K562 (cell line): Measurements from ENCODE around the gene LETM1.

Experiments
- BRF1 ChIP-seq: IDR thresholded peaks from 3 replicates; pipeline ENCODE4 v1.6.1; 2011; ENCODE audit warnings: borderline replicate concordance, mild to moderate bottlenecking; ENCODE audit not compliant: insufficient read length; ENCODE audit errors: extremely low read depth
- EZH2 ChIP-seq: IDR thresholded peaks from 2 replicates; pipeline ENCODE4 v1.6.1; 2012; ENCODE audit warnings: low read depth, mild to moderate bottlenecking, inconsistent platforms, low read length, borderline replicate concordance
- FOXA1 ChIP-seq: fragments of 450-650 bp; IDR thresholded peaks from 2 replicates; pipeline ENCODE4 v1.6.1; 2016; ENCODE audit warnings: mild to moderate bottlenecking, borderline replicate concordance
- GTF2F1 ChIP-seq: IDR thresholded peaks from 2 replicates; pipeline ENCODE4 v1.6.1; 2011; ENCODE audit warnings: low read depth, low read length, improper control_type of control experiment
- KLF13 ChIP-seq: fragments of 450-650 bp; IDR thresholded peaks from 2 replicates; pipeline ENCODE4 v1.6.1; 2016; ENCODE audit warnings: missing genetic modification characterization, low read depth, mild to moderate bottlenecking, missing compliant biosample characterization, moderate library complexity, borderline replicate concordance
- MAFF ChIP-seq: IDR thresholded peaks from 2 replicates; pipeline ENCODE4 v1.6.1; 2012; ENCODE audit warnings: low read length, improper control_type of control experiment
- POLR2A ChIP-seq: fragments of 450-650 bp; conservative IDR thresholded peaks from 2 replicates; pipeline ENCODE4 v1.6.1; 2016
- POLR2AphosphoS2 ChIP-seq: IDR thresholded peaks from 2 replicates; pipeline ENCODE4 v1.6.1; 2012; ENCODE audit warnings: low read length, improper control_type of control experiment
- SETDB1 ChIP-seq: IDR thresholded peaks from one replicate; pipeline ENCODE4 v1.6.1; 2012; ENCODE audit warnings: low read length, control low read depth, inconsistent platforms
- SMARCC2 ChIP-seq: fragments of 450-650 bp; IDR thresholded peaks from 2 replicates; pipeline ENCODE4 v1.6.1; 2017; ENCODE audit warnings: antibody characterized with exemption, moderate library complexity, mild to moderate bottlenecking, low read depth
- SMC3 ChIP-seq: conservative IDR thresholded peaks from 2 replicates; pipeline ENCODE4 v1.6.1; 2011; ENCODE audit warnings: low read depth, low read length, improper control_type of control experiment; ENCODE audit not compliant: insufficient read depth
- TF ChIP-seq, protein P1 (sequence below), 3 experiments: IDR thresholded peaks in 2 of 3; conservative IDR thresholded peaks in 1 of 3; 2 replicates each; pipeline ENCODE4 v1.5.1; 2011 to 2012; ENCODE audit warnings: low read length in 3 of 3, mild to moderate bottlenecking in 3 of 3, control low read depth in 2 of 3, improper control_type of control experiment in 1 of 3, inconsistent platforms in 1 of 3, low read depth in 1 of 3, mixed read lengths in 1 of 3, moderate library complexity in 1 of 3; ENCODE audit not compliant: insufficient read depth in 2 of 3

DNA sequence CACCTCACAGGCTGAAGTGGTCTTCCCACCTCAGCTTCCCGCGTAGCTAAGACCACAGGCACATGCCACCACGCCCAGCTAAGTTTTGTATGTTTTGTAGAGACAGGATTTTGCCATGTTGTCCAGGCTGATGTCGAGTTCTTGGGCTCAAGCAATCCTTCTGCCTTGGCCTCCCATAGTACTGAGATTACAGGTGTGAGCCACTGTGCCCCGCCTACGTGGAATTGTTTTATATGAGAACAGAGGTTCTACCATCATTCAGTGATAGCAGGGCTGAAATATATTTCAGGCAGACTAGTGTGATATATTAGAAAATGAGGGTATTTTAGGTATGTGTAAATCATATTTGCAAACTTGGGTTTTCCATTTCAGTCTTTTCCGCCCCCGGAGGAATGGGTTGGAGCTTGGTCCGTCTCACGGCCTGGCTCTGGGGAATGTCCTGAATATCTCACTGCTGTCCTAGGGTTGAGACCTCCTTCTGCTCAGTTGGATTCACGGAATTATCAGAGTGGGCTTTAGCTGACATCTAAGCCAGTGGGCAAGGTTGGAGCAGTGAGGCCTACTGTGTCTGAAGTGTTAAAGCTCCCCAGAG is 35.1 kb upstream of the LETM1 start:
- TF ChIP-seq KLF13 (tag) (no peak), FOXA1 (no peak), GTF2F1 (no peak), POLR2AphosphoS2 (no peak), SETDB1 (no peak), BRF1 (no peak), POLR2A (no peak), MAFF (no peak), SMARCC2 (no peak), EZH2 (no peak), SMC3 (no peak)
- TF ChIP-seq, protein P1, sequence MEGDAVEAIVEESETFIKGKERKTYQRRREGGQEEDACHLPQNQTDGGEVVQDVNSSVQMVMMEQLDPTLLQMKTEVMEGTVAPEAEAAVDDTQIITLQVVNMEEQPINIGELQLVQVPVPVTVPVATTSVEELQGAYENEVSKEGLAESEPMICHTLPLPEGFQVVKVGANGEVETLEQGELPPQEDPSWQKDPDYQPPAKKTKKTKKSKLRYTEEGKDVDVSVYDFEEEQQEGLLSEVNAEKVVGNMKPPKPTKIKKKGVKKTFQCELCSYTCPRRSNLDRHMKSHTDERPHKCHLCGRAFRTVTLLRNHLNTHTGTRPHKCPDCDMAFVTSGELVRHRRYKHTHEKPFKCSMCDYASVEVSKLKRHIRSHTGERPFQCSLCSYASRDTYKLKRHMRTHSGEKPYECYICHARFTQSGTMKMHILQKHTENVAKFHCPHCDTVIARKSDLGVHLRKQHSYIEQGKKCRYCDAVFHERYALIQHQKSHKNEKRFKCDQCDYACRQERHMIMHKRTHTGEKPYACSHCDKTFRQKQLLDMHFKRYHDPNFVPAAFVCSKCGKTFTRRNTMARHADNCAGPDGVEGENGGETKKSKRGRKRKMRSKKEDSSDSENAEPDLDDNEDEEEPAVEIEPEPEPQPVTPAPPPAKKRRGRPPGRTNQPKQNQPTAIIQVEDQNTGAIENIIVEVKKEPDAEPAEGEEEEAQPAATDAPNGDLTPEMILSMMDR (IDR thresholded peaks at IDR 0.05 in 2 of 3, conservative IDR thresholded peaks at IDR 0.05 in 1 of 3; ENCODE audit: insufficient read depth in 2 of 3, low read depth in 1 of 3, low read length in 3 of 3): no peak
